Fibroblast of mammary gland (primary cell): ENCODE data around the gene SLC22A14.
A peak's percentile ranks its signal among the peaks of the same experiment; 100 is the strongest.

Source experiments
- DNase-seq: peaks from one replicate; pipeline ENCODE4 v3.0.0-alpha.2; 2010; ENCODE audit warnings: low read depth
- H3K4me3 ChIP-seq: 2 replicates; pipeline ENCODE4 v1.5.1; 2011; ENCODE audit warnings: low read depth, mild to moderate bottlenecking, low read length, moderate library complexity; ENCODE audit not compliant: control insufficient read depth
- TF ChIP-seq, protein P1 (sequence below): conservative IDR thresholded peaks from 2 replicates; pipeline ENCODE4 v1.5.1; 2011; ENCODE audit warnings: low read depth, low read length, inconsistent platforms; ENCODE audit not compliant: control insufficient read depth, insufficient read depth

Gene SLC22A14

DNA sequence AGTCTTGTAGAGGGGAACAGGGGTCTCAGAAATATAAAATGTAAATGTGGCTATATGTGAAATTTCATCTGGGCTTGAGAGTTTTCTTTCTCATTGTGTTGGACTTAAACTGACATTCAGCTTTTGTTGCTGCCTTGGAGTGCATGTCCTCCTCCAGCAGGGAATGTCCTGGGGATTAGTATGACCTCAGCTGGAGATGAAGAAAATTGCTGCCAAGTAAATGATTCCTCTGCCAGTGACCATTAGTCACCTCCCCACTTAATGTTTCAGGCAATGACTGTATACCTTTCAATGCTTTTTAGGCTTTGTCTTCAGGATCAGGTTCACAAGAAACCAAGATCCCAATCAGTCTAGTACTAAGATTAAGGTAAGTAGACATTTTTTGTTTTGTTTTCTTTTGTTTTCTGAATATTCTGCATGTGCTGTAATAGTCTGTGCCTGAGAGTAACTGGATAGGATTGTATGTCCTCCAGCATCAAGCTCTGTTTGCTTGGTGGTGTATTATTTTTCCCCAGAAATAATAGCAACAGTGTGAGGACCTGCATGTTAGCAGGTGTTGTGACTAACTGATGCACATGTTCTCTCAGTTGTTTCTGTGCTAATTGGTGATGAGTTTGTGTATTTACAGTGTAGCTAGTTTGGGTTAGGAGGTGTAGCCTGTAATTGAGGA, 34.6 kb upstream of the SLC22A14 start:
- H3K4me3 ChIP-seq, result no peak overlapping the region
- peak; percentile 94 for DNase-seq
- TF ChIP-seq, protein P1, sequence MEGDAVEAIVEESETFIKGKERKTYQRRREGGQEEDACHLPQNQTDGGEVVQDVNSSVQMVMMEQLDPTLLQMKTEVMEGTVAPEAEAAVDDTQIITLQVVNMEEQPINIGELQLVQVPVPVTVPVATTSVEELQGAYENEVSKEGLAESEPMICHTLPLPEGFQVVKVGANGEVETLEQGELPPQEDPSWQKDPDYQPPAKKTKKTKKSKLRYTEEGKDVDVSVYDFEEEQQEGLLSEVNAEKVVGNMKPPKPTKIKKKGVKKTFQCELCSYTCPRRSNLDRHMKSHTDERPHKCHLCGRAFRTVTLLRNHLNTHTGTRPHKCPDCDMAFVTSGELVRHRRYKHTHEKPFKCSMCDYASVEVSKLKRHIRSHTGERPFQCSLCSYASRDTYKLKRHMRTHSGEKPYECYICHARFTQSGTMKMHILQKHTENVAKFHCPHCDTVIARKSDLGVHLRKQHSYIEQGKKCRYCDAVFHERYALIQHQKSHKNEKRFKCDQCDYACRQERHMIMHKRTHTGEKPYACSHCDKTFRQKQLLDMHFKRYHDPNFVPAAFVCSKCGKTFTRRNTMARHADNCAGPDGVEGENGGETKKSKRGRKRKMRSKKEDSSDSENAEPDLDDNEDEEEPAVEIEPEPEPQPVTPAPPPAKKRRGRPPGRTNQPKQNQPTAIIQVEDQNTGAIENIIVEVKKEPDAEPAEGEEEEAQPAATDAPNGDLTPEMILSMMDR, result peak; percentile 45

DNA sequence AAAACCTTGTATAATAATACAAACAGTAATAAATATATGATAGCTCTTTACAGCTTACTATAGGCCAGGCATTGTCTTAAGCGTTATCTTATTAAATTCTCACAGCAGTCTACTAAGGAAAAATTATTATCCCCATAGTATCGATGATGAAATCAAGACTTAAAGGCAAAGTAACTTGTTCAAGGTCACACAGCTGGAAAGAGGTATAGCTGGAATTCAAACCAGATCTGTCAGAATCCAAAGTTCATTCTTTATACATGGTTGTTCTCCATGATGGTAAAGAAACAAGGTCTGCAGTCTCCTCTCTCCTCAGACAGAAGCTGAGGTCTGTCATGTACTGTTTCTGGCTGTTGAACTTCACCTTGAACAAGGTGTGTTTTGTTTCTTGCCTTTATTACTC, 31.9 kb upstream of the SLC22A14 start:
- TF ChIP-seq, protein P1, result no peak
- no peak for DNase-seq
- H3K4me3 ChIP-seq, result no peak overlapping the region

DNA sequence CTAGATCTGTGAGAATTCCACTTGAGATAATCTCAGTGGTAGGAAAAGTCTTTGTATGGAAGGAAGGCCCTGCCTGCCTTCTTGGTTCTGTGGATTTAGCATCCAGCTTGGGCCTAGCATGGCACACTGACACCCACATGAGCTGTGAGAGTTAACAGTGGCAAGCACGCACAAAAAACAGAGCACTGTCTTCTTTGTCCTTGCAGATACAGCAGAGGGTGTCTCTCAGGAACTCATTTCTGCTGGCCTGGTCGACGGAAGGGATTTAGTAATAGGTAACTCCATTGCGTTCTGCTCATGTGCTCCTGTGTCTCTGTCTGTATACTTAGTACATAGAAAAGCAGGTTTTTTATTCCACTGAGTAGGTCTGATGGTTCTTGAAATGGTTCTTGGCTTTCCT, 30.9 kb upstream of the SLC22A14 start:
- TF ChIP-seq, protein P1, result no peak
- no peak overlapping the region for H3K4me3 ChIP-seq
- no peak for DNase-seq

DNA sequence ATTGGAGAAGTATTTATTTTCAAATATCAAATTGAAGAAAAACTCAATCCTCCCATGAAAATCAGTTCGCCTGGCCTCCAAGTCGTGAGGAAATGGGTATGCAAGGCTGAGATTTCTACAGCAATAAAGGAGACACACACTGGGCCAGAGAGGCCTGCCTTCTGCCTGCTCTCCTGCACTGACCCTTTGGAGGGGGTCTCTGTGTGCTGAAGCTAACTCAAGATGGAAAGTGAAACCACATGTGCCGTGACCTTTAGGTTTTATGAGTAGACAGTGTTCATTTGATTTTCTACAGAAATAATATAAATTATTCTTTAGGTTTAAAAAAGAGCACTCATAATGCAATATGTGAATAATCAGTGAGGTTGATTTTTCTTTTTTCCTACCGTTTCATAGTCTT, 28.4 kb upstream of the SLC22A14 start:
- TF ChIP-seq, protein P1, result no peak
- DNase-seq, result no peak
- H3K4me3 ChIP-seq, result no peak overlapping the region

DNA sequence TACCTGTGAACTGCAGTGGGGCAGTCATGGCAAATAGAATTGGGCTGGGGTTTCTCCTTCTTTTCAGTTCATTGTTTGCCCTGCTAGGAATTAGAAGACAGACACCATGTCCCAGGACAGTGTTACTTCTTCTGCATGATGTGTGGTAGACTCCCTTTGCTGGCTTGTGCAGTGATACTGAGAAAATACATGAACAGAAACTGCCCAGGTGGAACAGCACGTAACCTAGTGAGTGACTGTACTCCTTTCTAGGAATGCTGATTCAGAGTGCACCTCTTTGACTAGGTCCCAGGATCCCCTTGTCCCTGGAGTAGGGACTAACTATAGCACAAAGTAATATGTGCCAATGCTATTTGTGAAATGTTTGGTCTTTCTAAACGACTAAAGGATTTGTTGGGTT, 27.2 kb upstream of the SLC22A14 start:
- H3K4me3 ChIP-seq, result no peak overlapping the region
- no peak for DNase-seq
- TF ChIP-seq, protein P1, result no peak

DNA sequence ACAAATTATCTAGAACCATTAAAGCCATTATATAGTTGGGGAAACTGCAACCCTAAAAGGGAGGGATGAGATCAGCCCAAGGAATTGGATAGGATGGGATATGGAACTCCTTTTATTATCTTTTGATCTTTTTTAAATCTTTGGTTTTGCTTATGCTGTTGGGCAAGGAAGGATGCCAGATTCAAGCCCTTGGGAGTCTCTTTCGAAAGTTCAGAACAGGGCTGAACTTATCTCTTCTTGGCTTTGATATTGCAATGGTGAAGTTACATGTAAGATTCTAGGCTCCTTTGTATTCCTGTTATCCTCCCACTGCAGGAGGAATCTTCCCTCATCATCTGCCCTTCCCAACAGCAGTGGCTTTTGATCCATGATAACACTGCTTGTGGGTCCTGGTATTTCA, 26.5 kb upstream of the SLC22A14 start:
- no peak overlapping the region for H3K4me3 ChIP-seq
- TF ChIP-seq, protein P1, result no peak
- DNase-seq, result peak; percentile 54

DNA sequence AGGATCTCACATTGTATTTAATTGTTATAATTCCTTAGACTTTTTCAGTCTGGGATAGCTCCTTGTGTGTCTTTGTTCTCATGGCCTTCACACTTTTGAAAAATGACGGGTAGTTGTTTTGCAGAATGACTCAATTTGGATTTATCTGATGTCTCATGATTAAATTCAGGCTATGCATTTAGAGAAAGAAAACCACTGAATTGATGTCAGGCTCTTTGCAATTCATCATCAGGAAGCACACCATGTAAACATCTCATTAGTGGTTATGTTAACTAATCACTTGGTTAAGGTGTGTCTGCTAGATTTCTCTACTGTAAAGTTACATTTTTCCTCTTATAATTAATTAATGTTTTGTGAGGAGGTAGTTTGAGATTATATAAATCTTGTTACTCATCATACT, 24.5 kb upstream of the SLC22A14 start:
- TF ChIP-seq, protein P1, result no peak
- no peak overlapping the region for H3K4me3 ChIP-seq
- DNase-seq, result peak; percentile 8
